Glomerular visceral epithelial cell (primary cell): ENCODE results near the gene KCNAB1.

Experiments
- DNase-seq: peaks from one replicate; pipeline ENCODE4 v3.0.0-alpha.2; 2016; ENCODE audit errors: extremely low spot score

KCNAB1 gene

DNA sequence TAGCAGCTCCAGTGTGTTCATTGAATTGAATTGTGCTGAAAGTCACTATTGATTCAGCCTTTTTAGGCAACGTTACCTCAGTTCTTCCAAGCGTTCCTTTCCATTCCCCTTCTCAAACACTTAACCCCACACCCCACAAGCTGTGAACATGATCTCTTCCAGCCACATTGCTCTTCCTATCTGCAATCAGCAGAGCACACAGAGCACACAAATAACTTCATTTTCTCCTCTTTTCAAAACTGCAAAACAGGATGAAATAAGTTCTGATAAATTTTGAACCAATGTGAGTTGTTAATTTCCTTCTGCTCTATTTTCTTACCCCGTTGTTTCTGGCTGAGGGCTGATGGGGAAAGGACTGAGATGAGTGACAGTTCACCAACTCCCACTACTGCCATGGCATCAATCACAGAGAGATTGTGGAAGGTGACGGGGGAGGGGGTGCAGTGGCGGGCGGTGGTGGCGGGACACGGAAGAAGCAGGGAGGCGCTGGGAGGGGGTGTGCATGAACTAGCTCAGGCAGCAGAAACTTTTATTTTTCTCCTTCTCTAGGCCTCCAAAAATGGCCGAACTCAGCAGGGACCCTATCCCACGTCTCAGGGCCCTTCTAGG, 287.3 kb downstream of the KCNAB1 start:
- no peak for DNase-seq

- DNase-seq = no peak
Measured at GRCh38 chr3:156409694-156410093, 289.3 kb downstream of the KCNAB1 start.

DNA sequence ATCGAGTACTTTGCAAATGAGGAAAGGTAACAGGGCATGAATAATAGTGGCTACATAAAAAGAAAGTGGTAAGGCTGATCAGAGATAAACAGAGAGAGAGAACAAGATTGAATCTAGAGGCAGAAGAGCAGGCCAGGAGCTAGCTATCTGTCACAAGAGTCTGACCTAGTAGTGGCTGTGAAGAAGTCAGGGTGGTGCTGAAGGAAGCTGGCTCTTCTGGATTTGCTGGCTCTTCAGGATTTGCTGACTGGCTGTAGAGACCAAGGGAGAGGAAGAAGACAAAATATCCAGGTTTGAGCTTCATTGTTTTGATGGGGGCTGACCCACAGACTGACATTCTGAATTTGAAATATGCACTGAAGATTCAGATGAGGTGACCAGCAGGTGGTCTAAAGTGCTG, 292.2 kb downstream of the KCNAB1 start:
- no peak for DNase-seq

DNA sequence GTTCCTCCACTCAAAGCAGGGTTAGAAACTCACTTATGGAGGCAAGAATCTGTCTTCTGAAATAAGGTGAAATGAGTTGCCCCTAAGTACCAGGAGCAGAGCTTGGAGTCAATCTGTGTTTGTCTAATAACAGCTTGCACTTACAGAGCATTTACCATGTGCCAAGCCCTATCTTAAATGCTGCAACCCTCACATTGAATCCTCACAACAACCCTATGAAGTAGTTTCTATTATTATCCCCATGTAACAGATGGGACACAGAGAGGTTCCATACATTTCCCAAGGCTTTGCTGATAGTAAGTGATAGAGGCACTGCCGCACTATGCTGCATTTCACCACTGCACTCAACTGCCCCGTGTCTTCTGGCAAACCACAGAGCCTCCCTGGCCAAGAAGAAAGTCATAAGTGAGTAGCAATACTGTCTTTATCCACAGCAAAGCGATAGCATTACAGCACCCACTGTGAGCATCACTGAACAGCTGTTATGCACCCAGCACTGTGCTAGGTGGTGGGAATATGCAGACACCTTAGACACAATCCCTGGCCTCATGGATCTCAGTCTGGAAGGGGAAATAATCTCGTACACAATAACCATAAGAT, 293.0 kb downstream of the KCNAB1 start:
- DNase-seq = no peak

DNA sequence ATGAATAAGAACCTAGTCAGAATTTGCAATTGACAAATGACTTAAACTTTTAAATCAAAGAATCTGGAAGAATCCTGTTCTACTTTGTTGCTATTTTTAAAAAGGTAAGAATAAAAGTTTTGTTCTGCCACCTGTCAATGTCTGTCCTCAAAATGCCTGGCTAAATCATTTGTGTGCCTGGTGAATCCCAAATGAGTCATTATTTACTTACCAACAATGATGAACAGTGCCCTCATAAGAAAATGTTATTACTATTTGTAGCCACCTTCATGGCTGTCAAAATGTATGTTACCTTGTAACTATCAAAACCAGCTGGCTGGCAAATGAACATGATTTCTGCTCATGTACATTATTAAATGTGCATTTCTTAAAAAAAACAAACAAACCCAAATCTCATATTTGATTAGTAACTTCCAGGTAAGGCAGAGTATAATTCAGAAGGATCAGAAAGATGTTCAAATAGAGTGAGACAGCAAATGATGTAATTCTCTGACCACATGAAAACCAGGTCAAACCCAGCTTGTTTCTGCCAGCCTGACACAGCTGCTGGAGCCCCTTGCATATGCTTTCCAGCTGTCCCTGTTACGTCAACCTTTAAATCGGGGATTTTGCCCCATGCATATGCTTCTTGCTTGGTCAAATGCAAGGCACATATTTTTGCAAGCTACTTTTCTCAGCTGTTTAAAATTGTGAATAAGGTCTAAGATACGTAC, 296.6 kb downstream of the KCNAB1 start:
- no peak for DNase-seq

DNA sequence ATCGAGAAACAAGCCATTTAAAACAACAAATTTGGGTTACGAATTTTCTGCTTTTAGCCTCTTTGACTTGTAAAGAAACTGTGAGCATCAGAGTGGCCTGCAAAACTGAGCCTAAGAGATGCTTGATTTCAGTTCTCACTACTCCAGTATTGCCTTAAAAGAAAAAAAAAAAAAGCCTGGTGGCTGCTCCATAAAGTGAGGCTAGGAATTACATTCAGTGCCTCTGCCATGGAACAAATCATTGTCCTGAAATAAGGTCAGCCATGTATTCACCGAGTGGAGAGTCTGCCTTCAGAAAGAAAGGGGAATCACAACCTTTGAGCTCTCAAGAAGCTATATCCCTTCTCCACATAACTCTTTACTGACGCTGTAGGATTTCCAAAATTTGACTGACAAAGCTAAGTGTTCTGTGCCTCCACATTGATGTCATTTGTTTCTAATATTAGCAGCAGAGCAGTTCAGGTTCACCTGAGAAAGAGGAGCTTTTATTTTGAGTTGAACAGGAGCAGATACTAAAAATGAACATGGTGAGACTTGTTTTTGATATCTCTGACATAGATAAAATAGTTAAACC, 297.3 kb downstream of the KCNAB1 start:
- DNase-seq = no peak

GRCh38 chr3:156418428-156418827, 298.1 kb downstream of the KCNAB1 start:
- DNase-seq = no peak

DNA sequence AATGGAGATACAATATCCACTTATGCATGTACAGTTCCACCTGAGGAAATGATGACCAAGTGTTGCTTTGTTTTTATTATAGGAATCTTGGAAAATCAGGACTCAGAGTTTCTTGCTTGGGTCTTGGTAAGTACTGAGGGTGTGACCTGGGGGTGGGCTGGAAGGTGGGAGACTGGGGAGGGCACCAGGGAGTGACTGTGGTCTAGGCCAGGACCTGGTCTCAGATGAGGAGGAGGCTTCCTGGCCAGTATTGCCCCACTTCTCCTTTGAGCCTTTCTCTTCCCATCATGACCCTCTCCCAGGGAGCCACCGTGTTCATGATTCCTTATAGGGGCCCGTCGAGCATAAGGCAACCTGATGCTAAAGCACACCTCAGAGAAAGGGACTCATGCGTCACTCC, 301.2 kb downstream of the KCNAB1 start:
- no peak for DNase-seq

GRCh38 chr3:156424758-156425157, 304.4 kb downstream of the KCNAB1 start:
- no peak for DNase-seq

DNA sequence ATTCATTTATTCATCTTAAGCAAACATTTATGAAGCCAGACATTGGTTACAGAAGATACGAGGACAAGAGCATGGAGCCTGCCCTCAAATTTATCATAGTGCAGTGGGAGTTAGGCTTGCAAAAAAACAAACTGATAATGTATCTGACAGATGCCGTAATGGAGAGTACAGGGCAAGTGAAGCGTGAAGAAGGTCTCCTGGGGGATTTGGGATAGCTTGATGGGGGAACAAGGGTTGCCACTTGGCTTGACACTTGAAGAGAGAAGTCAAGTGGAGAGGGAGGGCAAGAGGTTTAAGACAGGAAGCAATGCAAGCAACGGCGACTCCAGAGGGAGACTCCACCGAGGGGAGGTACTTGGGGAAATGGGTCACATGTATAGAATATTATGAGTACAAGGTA, 305.3 kb downstream of the KCNAB1 start:
- DNase-seq = no peak

GRCh38 chr3:156429125-156429524, 308.7 kb downstream of the KCNAB1 start:
- DNase-seq = no peak

- no peak for DNase-seq
Measured at GRCh38 chr3:156431334-156432124, 311.2 kb downstream of the KCNAB1 start.

DNA sequence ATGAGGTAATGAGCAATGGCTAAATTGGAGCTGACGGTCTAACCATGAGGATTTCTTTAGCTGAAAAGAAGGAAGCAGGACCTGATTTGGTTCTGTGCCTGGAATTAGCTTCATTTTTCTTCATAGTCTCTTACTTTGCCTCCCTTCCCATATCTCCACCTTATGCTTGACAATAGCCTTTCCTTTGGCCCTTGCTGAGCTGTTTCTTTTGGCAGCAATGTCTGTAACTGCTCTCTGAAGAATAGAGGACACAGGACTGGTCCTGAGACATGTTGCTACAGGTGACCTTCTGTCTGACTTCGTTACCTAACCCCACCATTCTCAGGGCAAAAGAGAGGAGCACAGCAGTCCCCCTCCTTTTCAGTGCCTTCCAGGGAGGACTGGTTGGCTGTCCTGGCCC, 312.2 kb downstream of the KCNAB1 start:
- no peak for DNase-seq

DNA sequence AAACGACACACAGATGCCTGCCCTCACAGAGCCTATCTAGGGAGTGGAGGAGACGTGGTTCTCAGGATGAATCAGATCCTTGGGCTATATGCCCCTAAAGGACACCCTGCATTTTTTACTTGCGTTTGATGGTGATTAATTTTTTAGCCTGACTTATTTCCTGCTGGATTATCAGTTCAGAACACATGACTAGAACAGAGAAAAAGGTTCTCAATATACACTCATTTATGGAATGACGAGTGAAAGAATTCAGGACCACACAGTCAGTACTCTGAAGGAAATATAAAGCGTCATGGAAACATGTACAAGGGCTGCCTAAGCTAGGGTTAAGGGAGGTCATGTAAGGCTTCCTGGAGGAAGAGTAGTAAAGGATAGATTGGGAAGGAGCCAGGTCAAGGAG, 312.8 kb downstream of the KCNAB1 start:
- DNase-seq = no peak

DNA sequence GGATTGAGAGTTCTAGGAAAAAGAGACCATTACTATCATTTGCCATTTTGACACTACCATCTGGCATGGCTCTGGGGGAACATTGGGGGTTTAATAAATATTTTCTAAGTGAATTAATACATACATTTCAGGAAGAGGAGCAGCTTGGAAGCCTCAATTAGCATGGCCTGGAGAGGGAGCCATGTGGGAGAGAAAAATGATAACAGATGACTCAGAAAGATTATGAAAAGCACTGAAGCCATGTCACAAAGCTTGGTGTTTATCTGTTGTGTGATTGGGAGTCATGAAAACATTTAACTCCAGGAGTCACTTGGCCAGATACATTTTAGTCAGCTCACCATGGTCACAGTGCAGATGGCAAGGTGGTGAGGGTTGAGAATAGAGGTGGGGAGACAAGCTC, 313.5 kb downstream of the KCNAB1 start:
- no peak for DNase-seq

- no peak for DNase-seq
Measured at GRCh38 chr3:156434921-156435320, 314.5 kb downstream of the KCNAB1 start.

DNA sequence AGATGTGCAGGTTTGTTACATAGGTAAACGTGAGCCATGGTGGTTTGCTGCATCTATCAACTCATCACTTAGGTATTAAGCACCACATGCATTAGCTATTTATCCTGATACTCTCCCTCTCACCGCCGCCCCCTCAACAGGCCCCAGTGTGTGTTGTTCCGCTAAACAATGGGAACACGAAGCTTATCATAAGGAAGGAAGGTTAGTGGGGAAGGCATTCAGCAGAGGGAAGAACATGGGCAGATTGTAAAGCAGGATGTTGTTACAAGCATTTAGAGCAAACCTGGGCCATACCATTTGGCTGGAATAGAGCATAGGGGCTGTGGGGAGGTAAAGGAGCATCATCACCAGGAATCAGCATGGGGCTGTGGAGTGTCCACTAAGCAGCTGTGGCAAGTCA, 322.7 kb downstream of the KCNAB1 start:
- no peak for DNase-seq

DNA sequence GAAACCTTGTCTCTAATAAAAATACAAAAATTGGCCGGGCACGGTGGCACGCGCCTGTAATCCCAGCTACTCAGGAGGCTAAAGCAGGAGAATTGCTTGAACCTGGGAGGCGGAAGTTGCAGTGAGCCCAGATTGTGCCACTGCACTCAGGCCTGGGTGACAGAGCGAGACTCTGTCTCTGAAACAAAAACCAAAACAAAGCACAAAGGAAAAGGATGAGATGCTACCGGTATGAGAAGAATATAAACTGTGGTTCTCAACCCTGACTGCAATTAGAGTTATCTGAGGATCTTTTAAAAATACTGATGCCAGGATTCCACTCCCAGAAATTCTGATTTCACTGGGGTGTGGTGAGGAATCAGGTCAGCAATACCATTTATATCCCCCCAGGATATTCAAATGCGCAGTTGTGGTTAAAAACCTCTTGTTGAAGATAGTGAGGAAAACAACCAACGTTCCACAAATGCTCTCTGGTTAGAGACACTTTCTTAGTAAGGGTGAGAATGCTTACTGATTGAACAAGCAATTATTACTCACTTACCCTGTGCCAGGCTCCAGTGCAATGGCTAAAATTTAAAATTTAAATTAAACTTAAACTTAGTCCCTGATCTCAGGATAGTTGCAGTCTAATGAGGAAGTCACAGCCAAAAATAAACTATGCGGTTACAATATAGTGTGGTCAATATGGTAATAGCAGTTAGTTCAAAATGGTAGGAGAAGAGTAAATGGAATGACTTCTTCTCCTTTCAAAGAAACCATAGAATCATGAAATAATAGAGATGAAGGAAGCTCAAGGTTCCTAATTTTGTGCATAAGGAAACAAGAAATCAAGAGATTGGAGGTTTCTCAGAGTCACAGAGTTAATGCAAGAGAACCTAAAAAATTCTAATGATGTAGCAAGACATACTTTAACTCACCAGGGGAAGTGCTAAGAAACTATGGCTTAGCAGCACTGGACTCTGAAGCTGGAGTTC, 325.0 kb downstream of the KCNAB1 start:
- DNase-seq = no peak

DNA sequence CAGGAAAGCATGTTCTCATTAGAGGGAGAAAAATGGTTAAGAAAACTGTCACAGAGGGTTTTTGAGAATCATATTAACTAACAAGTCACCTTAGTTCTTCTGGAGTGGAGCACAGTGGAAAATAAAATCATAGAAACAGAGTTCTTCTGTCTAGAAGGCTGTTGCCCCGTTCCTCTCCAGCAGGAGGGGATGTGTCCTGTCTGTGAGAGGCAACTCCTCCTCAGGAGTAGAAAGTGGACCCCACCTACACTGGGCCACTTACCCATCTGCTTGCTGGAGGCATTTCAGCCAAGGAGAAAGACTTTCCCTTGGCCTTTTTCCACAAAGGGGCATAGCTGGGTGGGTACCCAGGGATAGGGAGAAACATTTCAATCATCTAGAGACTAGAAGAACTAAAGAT, 327.9 kb downstream of the KCNAB1 start:
- DNase-seq = peak; percentile 29

DNA sequence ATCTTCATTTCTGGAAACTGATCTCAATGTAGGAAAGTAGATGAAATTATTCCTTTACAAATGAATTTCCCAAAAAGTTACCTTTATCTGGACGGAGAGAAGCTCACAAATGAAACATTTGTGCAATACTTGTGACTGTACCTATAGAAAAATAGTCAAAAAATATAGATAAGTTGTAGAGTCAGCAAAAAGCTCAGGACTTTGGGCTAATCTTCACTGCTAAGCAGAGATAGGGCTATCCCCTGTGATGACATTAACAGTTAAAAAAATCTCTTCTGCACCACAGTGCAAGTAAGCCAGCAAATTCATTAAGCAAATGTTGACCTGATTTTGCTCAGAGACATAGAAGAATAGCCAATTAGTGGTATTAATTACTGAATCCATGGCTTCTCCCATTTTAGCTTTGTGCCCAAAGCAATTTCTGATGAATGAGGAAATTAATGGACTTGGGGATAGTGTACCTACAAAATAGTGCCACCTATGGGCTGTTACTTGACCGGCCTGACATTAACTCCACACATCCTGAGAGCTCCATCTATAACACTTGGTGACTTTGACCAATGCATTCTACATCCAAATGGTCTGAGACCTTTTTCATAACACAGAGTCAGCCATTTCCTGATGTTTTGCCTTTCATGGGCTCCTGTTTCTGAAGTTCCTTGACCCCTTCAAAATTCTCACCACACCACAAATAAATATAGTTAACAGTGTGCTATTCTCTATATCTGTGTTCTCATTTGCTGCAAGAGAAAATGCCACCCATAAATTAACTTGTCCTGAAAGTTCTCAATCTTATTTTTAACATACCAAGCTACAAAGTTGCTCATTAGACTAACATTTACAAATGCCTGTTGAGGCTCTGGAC, 329.6 kb downstream of the KCNAB1 start:
- peak; percentile 24 for DNase-seq
